Nucleus accumbens (tissue), 56 donors: ENCODE measurements around the gene KRTAP5-11.
A peak's percentile ranks its signal among the peaks of the same experiment; 100 is the strongest.
"Not testable (repeated sequence)": the region's sequence is repeated elsewhere in the genome, so short reads cannot be mapped to it uniquely, and the experiment has no call there.

Experiments
- DNase-seq, 56 donors: peaks; one replicate each; lab custom pipeline; 2025; lab: John Stamatoyannopoulos, UW

Gene KRTAP5-11, protein sequence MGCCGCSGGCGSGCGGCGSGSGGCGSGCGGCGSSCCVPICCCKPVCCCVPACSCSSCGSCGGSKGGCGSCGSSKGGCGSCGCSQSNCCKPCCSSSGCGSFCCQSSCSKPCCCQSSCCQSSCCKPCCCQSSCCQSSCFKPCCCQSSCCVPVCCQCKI

DNA sequence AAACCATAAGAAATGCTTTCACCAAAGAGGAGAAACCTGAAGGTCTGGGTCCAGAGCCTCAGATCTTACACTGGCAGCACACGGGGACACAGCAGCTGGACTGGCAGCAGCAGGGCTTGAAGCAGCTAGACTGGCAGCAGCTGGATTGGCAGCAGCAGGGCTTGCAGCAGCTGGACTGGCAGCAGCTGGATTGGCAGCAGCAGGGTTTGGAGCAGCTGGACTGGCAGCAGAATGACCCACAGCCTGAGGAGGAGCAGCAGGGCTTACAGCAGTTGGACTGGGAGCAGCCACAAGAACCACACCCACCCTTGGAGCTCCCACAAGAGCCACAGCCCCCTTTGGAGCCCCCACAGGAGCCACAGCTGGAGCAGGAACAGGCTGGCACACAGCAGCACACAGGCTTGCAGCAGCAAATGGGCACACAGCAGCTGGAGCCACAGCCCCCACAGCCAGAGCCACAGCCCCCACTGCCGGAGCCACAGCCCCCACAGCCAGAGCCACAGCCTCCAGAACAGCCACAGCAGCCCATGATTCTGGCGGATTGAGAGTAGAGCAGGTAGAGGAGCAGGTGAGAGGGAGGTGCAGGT, at the start of gene KRTAP5-11:
Gene KRTAP5-11 (minus strand): TSS at position 567 of the 587 bp plus-strand sequence. CDS start 38 bp downstream, at position 529.
- no peak for DNase-seq

DNA sequence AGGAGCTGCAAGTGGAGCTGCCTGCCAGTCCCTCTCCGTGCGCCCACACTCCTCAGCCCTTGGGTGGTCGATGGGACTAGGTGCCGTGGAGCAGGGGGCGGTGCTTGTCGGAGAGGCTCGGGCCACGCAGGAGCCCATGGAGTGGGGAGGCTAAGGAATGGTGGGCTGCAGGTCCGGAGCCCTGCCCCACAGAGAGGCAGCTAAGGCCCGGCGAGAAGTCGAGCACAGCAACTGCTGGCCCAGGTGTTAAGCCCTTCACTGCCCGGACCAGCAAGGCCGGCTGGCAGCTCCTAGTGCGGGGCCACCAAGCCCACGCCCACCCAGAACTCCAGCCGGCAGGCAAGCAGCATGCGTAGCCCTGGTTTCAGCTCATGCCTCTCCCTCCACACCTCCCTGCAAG, 48.9 kb upstream of the KRTAP5-11 start:
- DNase-seq = not testable (repeated sequence)

DNA sequence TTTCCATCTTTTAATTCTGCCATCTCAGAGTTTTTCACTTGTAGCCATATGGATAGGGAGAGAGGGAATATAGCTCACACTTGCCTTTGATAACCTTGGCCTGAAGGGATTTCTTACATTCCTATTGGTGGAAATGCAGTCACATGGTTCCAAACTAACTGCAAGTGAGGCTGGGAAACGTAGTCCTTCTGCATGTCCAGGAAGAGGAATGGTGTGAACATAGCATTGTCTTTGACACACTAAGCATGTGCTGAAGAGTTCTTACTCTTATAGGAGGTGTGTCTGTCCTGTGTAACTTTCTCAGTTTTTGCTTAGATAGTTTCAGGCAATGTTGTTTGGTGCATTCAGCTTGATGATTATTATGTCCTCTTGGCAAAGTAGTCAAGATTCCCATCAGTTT, 47.4 kb upstream of the KRTAP5-11 start:
- DNase-seq = not testable (repeated sequence)

DNA sequence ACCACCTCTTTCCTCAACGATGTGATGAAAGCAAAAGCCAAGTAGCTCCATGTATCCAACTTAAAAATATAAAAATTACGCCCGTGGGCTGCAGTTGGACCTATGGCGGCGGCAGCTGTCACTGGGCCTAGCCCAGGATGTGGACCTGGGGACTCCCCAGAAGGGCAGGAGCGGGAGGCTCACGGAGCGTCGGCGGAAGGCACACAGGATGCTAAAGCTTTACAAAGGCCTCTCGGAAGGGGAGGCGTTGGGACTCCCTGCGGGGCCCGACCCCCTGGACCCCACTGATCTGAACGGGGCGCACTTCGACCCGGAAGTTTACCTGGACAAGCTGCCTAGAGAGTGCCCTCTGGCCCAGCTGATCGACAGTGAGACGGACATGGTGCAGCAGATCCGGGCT, 46.3 kb upstream of the KRTAP5-11 start:
- not testable (repeated sequence) for DNase-seq

DNA sequence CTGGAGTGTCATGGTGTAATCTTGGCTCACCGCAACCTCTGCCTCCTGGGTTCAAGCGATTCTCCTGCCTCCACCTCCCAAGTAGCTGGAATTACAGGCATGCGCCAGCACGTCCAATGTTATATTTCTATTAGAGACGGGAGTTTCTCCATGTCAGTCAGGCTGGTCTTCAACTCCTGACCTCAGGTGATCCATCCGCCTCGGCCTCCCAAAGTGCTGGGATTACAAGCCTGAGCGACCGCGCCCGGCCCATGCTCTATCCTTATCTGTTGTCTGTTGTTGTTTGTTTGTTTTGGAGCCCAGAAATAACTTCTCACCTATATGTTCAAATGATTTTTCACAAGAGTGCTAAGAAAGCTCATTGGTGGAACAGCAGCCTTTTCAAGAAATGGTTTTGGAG, 40.6 kb upstream of the KRTAP5-11 start:
- not testable (repeated sequence) for DNase-seq

DNA sequence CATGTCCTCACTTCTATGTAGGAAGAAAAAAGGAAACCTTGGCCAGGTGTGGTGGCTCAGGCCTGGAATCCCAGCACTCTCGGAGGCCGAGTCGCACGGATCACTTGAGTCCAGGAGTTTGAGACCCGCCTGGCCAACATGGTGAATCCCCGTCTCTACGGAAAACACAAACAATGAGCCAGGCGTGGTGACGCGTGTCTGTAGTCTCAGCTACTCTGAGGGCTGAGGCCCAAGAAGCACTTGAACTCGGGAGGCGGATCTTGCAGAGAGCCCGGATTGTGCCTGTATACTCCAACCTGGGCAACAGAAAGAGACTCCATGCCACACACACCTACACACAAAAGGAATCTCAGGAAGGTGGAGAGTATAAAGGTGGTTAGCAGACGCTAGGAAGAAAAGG, 39.9 kb upstream of the KRTAP5-11 start:
- not testable (repeated sequence) for DNase-seq

DNA sequence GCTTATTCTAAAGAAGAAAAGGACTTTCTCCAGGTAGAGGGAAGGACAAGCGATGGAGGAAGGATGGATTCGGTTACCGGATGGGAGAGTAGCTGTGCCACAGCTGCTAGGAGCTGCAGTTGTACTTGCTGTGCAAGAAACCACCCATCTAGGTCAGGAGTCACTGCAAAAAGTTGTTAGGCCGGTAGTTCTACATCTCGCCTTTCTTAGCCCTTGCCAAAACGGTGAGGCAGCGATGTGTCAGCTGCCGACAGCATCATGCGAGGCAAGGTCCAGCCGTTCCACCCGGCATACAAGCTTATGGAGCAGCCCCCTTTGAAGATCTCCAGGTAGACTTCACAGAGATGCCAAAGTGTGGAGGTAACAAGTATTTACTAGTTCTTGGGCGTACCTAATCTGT, 32.3 kb upstream of the KRTAP5-11 start:
- DNase-seq = not testable (repeated sequence)

DNA sequence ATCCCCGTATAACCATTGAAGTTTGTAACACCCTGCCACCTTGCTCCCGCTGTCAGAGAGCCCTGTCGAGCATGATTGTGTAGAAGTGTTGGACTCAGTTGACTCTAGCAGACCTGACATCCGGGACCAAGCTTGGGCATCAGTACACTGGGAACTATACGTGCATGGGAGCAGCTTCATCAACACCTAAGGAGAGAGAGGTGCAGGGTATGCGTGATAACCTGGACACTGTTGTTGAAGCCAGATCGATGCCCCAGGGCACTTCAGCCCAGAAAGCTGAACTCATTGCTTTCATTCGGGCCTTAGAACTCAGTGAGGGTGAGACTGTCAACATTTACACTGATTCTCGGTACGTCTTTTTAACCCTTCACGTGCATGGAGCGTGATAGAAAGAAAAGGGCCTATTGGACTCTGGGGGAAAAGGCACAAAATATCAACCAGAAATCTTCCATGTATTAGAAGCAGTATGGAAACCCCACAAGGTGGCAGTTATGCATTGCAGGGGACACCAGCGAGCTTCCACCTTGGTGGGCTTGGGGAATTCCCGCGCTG, 31.8 kb upstream of the KRTAP5-11 start:
- DNase-seq = not testable (repeated sequence)

DNA sequence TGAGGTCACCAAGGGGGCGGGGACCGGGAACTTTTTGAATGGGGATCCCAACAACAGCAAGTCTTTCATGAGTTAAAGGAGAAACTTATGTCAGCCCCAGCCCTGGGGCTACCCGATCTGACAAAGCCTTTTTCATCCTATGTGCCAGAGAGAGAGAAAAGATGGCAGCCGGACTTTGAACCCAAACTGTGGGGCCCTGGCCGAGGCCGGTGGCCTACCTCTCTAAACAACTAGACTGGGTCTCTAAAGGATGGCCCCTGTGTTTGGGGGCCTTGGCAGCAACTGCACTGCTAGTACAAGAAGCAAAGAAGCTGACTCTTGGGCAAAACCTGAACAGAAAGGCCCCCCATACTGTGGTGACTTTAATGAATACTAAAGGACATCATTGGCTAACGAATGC, 31.3 kb upstream of the KRTAP5-11 start:
- not testable (repeated sequence) for DNase-seq

DNA sequence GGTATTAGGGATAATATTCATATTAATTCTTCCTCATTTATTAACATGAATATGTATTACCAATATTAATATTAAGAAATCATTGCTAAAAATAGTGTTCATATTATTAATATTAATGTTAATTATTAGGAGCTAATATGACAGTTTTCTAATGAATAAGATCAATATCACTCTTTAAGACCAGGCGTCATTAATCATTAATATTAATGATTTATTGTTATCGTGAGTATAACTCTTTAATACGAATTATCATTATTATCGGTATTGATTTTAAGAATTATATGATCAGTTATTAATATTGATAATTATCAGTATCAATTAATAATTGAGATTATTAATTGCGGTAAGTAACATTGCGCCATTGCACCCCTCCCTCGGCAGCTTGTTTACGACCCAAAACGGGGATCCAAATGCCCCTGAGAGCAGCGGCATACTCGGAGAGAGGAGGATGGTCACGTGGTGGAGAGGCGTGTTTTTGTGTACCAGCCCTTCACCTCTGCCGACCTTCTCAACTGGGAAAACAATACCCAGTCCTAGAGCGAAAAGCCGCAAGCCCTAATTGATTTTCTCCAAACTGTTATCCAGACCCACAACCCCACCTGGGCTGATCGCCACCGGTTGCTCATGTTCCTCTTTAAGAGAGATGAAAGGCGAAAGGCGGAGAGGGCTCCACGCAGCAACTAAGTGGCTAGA, 28.7 kb upstream of the KRTAP5-11 start:
- DNase-seq = not testable (repeated sequence)

DNA sequence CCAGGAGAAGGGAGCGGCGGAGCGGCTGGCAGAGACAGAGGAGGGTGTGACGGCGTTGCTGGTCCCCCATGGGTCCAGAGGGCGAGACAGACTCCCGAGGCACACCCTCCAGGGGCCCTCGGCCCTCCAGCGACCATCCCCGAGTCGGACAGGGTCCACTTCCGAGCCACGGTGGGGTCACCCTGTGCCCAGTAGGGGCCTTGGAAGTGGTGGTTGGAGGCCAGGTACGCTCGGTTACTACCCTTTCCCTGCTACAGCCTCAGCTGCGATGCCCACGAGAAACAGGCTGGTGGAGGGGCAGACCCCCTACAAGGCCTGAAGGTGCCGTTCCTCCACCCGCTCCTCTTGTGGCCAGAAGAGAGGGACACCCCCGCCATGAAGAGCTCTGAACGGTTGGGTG, 25.6 kb upstream of the KRTAP5-11 start:
- not testable (repeated sequence) for DNase-seq

DNA sequence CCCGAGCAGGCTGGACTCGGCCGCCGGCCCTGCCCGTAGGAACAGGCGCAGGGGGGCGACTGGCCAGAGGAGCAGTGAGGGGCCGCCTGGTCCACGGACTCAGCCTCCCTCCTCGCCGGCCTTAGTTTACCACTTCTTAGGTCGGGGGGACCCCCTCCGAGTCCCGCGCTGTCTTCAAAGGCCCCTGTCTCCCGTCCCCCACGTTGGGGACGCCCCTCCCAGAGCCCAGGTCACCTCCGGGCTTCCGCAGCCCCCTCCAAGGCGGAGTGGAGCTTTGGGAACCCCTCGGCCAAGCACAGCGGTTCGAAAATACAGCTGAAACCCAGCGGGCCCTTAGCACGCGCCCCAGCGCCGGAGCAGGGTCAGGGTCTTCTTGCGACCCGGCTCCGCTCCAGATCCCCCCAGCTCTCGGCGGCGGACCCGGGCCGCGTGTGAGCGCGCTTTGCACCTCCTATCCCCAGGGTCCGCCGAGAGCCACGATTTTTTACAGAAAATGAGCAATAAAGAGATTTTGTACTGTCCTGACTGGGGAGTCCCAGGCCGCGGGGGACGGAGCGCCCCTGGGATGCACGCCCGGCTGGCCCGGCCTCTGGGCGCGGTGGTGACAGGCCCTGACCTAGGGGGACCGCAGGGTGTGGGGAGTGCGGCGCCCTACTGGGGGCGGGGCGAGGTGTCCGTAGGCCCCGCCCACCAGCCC, 25.0 kb upstream of the KRTAP5-11 start:
- not testable (repeated sequence) for DNase-seq

DNA sequence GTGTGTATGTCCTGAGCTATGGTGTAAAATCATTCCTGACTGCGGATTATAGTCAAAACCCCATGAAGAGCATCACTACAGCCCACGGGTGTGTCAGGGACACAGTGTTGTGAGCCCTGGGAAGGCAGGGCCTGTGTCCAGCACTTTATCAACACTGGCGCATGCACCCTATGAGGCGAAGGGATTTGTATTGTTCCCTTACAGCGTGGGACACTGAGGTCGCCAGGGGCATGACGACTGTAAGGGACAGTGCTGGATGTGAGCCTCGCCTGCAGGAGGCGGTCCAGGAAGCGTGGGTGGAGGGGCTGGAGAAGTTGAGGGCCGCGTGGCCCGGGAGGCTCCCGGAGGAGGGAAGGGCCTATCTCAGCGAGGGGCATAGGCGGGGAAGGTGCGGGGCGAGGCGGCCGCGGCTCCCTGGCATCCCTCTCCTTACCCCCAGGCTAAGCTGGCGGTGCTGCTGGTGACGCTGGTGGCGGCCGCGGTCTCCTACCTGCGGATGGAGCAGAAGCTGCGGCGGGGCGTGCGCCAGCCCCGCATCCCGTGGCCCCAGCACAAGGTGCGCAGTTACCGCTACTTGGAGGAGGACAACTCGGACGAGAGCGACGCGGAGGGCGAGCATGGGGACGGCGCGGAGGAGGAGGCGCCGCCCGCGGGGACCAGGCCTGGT, 24.3 kb upstream of the KRTAP5-11 start:
- not testable (repeated sequence) for DNase-seq

DNA sequence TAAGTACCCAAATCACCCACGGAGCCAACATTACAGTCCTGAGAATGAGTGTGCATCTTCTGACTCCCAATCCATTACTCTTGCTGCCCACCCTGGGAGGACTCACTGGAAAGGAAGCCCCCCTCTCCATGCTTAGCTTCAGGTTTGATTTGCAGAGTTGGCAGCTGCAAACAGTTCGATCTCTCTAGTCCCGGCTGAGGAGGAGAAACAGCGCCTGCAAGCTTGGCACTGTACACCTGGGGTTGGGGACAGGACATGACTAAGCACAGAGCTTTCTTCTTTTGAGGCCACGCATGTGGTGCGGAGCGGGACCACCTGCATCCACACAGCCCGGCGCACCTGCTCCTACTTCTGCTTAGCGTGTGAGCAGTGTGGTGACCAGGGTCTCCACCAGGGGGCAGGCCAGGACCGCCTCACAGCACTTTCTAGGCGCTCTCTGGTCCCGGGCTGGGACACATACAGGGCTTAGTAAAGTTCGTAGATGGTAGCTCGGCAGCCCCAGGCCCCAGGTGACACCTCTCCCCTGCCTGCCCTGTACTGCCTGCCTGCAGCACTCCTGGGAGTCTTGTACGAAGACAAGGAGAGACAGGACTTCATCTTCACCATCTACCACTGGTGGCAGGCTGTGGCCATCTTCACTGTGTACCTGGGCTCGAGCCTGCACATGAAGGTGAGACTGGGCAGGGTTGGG, 22.3 kb upstream of the KRTAP5-11 start:
- DNase-seq = peak in 1 of 56 donors; percentile 22

DNA sequence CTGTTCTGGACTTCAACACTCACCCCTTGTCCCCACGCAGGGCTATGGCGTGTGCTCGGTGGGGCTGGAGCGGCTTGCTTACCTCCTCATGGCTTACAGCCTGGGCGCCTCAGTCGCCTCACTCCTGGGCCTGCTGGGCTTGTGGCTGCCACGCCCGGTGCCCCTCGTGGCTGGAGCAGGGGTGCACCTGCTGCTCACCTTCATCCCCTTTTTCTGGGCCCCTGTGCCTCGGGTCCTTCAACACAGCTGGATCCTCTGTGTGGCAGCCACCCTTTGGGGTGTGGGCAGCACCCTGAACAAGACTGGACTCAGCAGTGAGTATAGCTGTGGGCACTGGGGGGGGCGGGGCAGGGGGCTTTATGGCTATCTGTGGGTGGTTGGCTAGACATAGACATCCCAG, 20.5 kb upstream of the KRTAP5-11 start:
- not testable (repeated sequence) for DNase-seq

DNA sequence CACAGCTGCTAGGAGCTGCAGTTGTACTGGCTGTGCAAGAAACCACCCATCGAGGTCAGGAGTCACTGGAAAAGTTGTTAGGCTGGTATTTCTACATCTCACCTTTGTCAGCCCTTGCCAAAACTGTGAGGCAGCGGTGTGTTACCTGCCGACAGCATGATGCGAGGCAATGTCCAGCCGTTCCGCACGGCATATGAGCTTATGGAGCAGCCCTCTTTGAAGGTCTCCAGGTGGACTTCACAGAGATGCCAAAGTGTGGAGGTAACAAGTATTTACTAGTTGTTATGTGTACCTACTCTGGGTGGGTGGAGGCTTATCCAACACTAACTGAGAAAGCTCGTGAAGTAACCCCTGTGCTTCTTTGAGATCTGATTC, 6.9 kb upstream of the KRTAP5-11 start:
- DNase-seq = not testable (repeated sequence)

DNA sequence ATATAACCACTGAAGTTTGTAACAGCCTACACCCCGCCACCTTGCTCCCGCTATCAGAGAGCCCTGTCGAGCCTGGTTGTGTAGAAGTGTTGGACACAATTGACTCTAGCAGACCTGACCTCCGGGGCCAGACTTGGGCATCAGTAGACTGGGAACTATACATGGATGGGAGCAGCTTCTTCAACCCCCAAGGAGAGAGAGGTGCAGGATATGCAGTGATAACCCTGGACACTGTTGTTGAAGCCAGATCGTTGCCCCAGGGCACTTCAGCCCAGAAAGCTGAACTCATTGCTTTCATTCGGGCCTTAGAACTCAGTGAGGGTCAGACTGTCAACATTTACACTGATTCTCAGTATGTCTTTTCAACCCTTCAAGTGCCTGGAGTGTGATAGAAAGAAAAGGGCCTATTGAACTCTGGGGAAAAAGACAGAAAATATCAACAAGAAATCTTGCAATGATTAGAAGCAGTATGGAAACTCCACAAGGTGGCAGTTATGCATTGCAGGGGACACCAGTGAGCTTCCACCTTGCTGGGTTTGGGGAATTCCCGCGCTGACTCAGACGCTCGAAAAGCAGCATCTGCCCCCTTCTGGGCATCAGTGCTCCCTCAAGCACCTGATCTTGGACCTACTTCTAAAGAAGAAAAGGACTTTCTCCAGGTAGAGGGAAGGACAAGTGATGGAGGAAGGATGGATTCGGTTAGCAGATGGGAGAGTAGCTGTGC, 6.3 kb upstream of the KRTAP5-11 start:
- not testable (repeated sequence) for DNase-seq

DNA sequence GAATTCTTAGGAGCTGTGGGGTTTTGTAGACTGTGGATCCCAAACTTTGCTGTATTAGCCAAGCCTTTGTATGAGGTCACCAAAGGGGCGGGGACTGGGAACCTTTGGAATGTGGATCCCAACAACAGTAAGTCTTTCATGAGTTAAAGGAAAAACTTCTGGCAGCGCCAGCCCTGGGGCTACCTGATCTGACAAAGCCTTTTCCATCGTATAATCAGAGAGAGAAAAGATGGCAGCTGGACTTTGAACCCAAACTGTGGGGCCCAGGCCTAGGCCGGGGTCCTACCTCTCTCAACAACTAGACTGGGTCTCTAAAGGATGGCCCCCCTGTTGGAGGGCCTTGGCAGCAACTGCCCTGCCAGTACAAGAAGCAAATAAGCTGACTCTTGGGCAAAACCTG, 5.6 kb upstream of the KRTAP5-11 start:
- not testable (repeated sequence) for DNase-seq

DNA sequence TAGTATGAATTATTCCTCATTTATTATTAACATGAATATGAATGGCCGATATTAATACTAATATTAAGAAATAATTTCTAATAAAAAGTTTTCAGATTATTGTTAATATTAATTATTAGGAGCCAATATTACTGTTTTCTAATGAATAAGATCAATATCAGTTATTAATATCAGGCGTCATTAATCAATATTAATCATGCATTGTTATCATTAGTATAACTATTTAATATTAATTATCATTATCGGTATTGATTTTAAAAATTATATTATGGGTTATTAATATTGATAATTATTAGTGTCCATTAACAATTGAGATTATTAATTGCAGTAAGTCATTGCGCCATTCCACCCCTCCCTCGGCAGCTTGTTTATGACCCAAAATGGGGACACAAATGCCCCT, 3.0 kb upstream of the KRTAP5-11 start:
- not testable (repeated sequence) for DNase-seq
